IMR-90 (cell line): ENCODE data around the gene ATP12A. TPM values are rescaled to one million over a fixed set of nuclear protein-coding genes. Genes with fewer than 3 reads are reported as not detected.

Experiments
- ATAC-seq: fragments of 200-7000 bp; cut with Tn5 transposase; 2 replicates; pipeline ENCODE4 v1.9.1; 2020; ENCODE audit warnings: low read depth, mild to moderate bottlenecking, moderate library complexity
- BruUV-seq: library from RNA; stranded (reverse); fragments of 400-500 nt; replicated peaks from 2 replicates; lab custom pipeline; 2021; lab: Mats Ljungman, UMichigan
- CTCF ChIA-PET: fragments of 300-600 bp; formaldehyde crosslinking; extraction: SDS; loops from one replicate; lab custom pipeline; 2021; ENCODE audit warnings: antibody characterized with exemption; lab: Yijun Ruan, JAX
- POLR2A ChIA-PET: fragments of 300-600 bp; sonication (Branson Sonifier 250); formaldehyde crosslinking; loops from one replicate; lab custom pipeline; 2022; ENCODE audit warnings: antibody characterized with exemption; ENCODE audit not compliant: unreplicated experiment; lab: Charles Lee
- DNase-seq: peaks from one replicate; pipeline ENCODE4 v3.0.0; 2013
- H2AFZ ChIP-seq: replicated peaks from 2 replicates; pipeline ENCODE3; 2013; ENCODE audit warnings: low read length, mild to moderate bottlenecking; ENCODE audit not compliant: poor library complexity
- H2AK5ac ChIP-seq: 2 replicates; pipeline ENCODE4 v1.6.1; 2013; ENCODE audit warnings: low read depth, low read length, inconsistent platforms
- H2AK9ac ChIP-seq: replicated peaks from 2 replicates; pipeline ENCODE3; 2013; ENCODE audit warnings: mild to moderate bottlenecking, low read depth, low read length, moderate library complexity; ENCODE audit not compliant: poor library complexity
- H2BK120ac ChIP-seq: 2 replicates; pipeline ENCODE4 v1.6.1; 2013; ENCODE audit warnings: low read depth, low read length, inconsistent platforms
- H2BK15ac ChIP-seq: 3 replicates; pipeline ENCODE4 v1.6.1; 2013; ENCODE audit warnings: low read depth, low read length, inconsistent platforms
- H2BK20ac ChIP-seq: 2 replicates; pipeline ENCODE4 v1.6.1; 2013; ENCODE audit warnings: low read depth, mild to moderate bottlenecking, inconsistent platforms, low read length, moderate library complexity
- H2BK5ac ChIP-seq: 2 replicates; pipeline ENCODE4 v1.6.1; 2013; ENCODE audit warnings: mild to moderate bottlenecking, low read depth, low read length, inconsistent platforms; ENCODE audit not compliant: poor library complexity, severe bottlenecking
- H3K14ac ChIP-seq: replicated peaks from 2 replicates; pipeline ENCODE4 v1.6.1; 2013; ENCODE audit warnings: low read depth, low read length, inconsistent platforms
- H3K18ac ChIP-seq: 2 replicates; pipeline ENCODE4 v1.6.1; 2013; ENCODE audit warnings: low read depth, low read length, control low read depth
- H3K23ac ChIP-seq: 2 replicates; pipeline ENCODE4 v1.6.1; 2013; ENCODE audit warnings: low read depth, low read length, inconsistent platforms
- H3K27ac ChIP-seq: 2 replicates; pipeline ENCODE4 v1.5.1; 2013; ENCODE audit warnings: mild to moderate bottlenecking, control low read depth, low read length; ENCODE audit not compliant: insufficient read depth
- H3K27me3 ChIP-seq: 2 replicates; pipeline ENCODE4 v1.6.1; 2013; ENCODE audit warnings: low read length; ENCODE audit not compliant: control insufficient read depth, insufficient read depth
- H3K36me3 ChIP-seq: 2 replicates; pipeline ENCODE4 v1.6.1; 2013; ENCODE audit warnings: low read length, mixed read lengths; ENCODE audit not compliant: control insufficient read depth, insufficient read depth
- H3K4ac ChIP-seq: 2 replicates; pipeline ENCODE4 v1.6.1; 2013; ENCODE audit warnings: low read depth, low read length, inconsistent platforms
- H3K4me1 ChIP-seq: 2 replicates; pipeline ENCODE4 v1.6.1; 2013; ENCODE audit warnings: low read length, mixed read lengths; ENCODE audit not compliant: control insufficient read depth, insufficient read depth
- H3K4me2 ChIP-seq: 2 replicates; pipeline ENCODE4 v1.6.1; 2013; ENCODE audit warnings: low read depth, mild to moderate bottlenecking, control low read depth, low read length, moderate library complexity
- H3K4me3 ChIP-seq: 2 replicates; pipeline ENCODE4 v1.5.1; 2013; ENCODE audit warnings: low read depth, mild to moderate bottlenecking, control low read depth, low read length, moderate library complexity; ENCODE audit not compliant: insufficient read depth
- H3K56ac ChIP-seq: 2 replicates; pipeline ENCODE4 v1.6.1; 2013; ENCODE audit warnings: low read length, inconsistent platforms; ENCODE audit not compliant: insufficient read depth; ENCODE audit errors: extremely low read depth
- H3K79me1 ChIP-seq, 2 experiments: 2 replicates each; pipeline ENCODE4 v1.6.1; 2013; ENCODE audit warnings: low read length in 2 of 2, inconsistent platforms in 1 of 2, low read depth in 1 of 2
- H3K9ac ChIP-seq: 2 replicates; pipeline ENCODE4 v1.6.1; 2013; ENCODE audit warnings: low read depth, low read length, control low read depth
- H3K9me1 ChIP-seq: 2 replicates; pipeline ENCODE4 v1.6.1; 2013; ENCODE audit warnings: low read length, inconsistent platforms; ENCODE audit not compliant: insufficient read depth
- H3K9me3 ChIP-seq: 2 replicates; pipeline ENCODE4 v1.6.1; 2013; ENCODE audit warnings: low read length; ENCODE audit not compliant: control insufficient read depth, insufficient read depth
- H4K20me1 ChIP-seq: 2 replicates; pipeline ENCODE4 v1.6.1; 2013; ENCODE audit warnings: low read length, inconsistent platforms; ENCODE audit not compliant: insufficient read depth
- H4K5ac ChIP-seq: 2 replicates; pipeline ENCODE4 v1.6.1; 2013; ENCODE audit warnings: mild to moderate bottlenecking, low read depth, low read length, control low read depth
- H4K8ac ChIP-seq, 2 experiments: 2 replicates each; pipeline ENCODE4 v1.6.1; 2013; ENCODE audit warnings: low read depth in 2 of 2, low read length in 2 of 2, control low read depth in 1 of 2, inconsistent platforms in 1 of 2
- H4K91ac ChIP-seq: 2 replicates; pipeline ENCODE4 v1.6.1; 2013; ENCODE audit warnings: low read depth, low read length, inconsistent platforms; ENCODE audit not compliant: insufficient read depth
- BHLHE40 ChIP-seq: fragments of 150-350 bp; IDR thresholded peaks from 2 replicates; pipeline ENCODE4 v1.6.1; 2016; ENCODE audit warnings: mild to moderate bottlenecking, low read depth, low read length
- CEBPB ChIP-seq: IDR thresholded peaks from 2 replicates; pipeline ENCODE4 v1.6.1; 2012; ENCODE audit warnings: low read depth, low read length, improper control_type of control experiment
- CHD1 ChIP-seq: IDR thresholded peaks from 2 replicates; pipeline ENCODE4 v1.6.1; 2012; ENCODE audit warnings: low read depth, low read length, improper control_type of control experiment
- FOS ChIP-seq: fragments of 150-350 bp; IDR thresholded peaks from 2 replicates; pipeline ENCODE4 v1.6.1; 2016; ENCODE audit warnings: low read depth, low read length
- MAFK ChIP-seq: IDR thresholded peaks from 2 replicates; pipeline ENCODE4 v1.6.1; 2012; ENCODE audit warnings: low read depth, low read length, improper control_type of control experiment
- MAZ ChIP-seq: IDR thresholded peaks from 2 replicates; pipeline ENCODE4 v1.6.1; 2012; ENCODE audit warnings: low read depth, mild to moderate bottlenecking, low read length, improper control_type of control experiment, moderate library complexity, borderline replicate concordance
- MXI1 ChIP-seq: IDR thresholded peaks from 2 replicates; pipeline ENCODE4 v1.6.1; 2012; ENCODE audit warnings: low read depth, mild to moderate bottlenecking, low read length, moderate library complexity, borderline replicate concordance
- NFE2L2 ChIP-seq: fragments of 150-350 bp; IDR thresholded peaks from 2 replicates; pipeline ENCODE4 v1.6.1; 2016; ENCODE audit warnings: low read depth, mild to moderate bottlenecking, low read length
- POLR2A ChIP-seq: IDR thresholded peaks from 2 replicates; pipeline ENCODE4 v1.6.1; 2012; ENCODE audit warnings: mild to moderate bottlenecking, low read depth, low read length
- RAD21 ChIP-seq: IDR thresholded peaks from 2 replicates; pipeline ENCODE4 v1.6.1; 2012; ENCODE audit warnings: low read length, improper control_type of control experiment
- RCOR1 ChIP-seq: IDR thresholded peaks from 2 replicates; pipeline ENCODE4 v1.6.1; 2012; ENCODE audit warnings: mild to moderate bottlenecking, low read length, improper control_type of control experiment; ENCODE audit not compliant: insufficient replicate concordance
- RFX5 ChIP-seq: IDR thresholded peaks from 2 replicates; pipeline ENCODE4 v1.8.0; 2012; ENCODE audit warnings: low read depth, mild to moderate bottlenecking, low read length, moderate library complexity
- USF2 ChIP-seq: fragments of 150-350 bp; IDR thresholded peaks from 2 replicates; pipeline ENCODE4 v1.6.1; 2017; ENCODE audit warnings: mild to moderate bottlenecking, antibody characterized with exemption, low read length, low read depth
- WGBS, 2 experiments: methylation state at CpG; one replicate each; pipeline versions ENCODE4 v1.1.5 to v1.1.7; 2013; ENCODE audit warnings: missing lambda C conversion rate in 2 of 2; ENCODE audit not compliant: insufficient read length in 1 of 2; ENCODE audit errors: extremely low coverage in 2 of 2; 5-methylcytosine and 5-hydroxymethylcytosine counted together
- dilution Hi-C: fragments of 300-500 bp; cut with HindIII; formaldehyde crosslinking; loops from one replicate; pipeline ENCODE4 v1.14.3; 2018; ENCODE audit warnings: low sequenced_read_pairs; ENCODE audit not compliant: unreplicated experiment
- in situ Hi-C: fragments of 300-500 bp; cut with MboI; formaldehyde crosslinking; loops from 3 replicates; pipeline ENCODE4 v1.14.3; 2019; ENCODE audit warnings: low sequenced_read_pairs, inconsistent platforms, mixed read lengths
- intact Hi-C: fragments of 100-400 bp; cut with micrococcal nuclease; formaldehyde crosslinking; loops from 2 replicates; pipeline ENCODE4 v1.10.0; 2022
- polyA plus RNA-seq, 3 experiments: library from polyadenylated mRNA; depleted of rRNA; stranded (reverse); fragments of >200 nt; gene quantifications; 2 replicates each; pipeline ENCODE4 v1.2.3, GENCODE V29; 2012; ENCODE audit warnings: low replicate concordance in 1 of 3
- total RNA-seq: library from RNA; depleted of rRNA; stranded (reverse); fragments of >200 nt; gene quantifications from 2 replicates; pipeline ENCODE4 v1.2.3, GENCODE V29; 2012
- TF ChIP-seq, protein P1 (sequence below): conservative IDR thresholded peaks from 2 replicates; pipeline ENCODE4 v1.5.1; 2012; ENCODE audit warnings: mild to moderate bottlenecking, low read depth, low read length, improper control_type of control experiment
- TF ChIP-seq, protein P2 (sequence below): fragments of 150-350 bp; IDR thresholded peaks from 2 replicates; pipeline ENCODE4 v1.6.1; 2016; ENCODE audit warnings: low read depth, mild to moderate bottlenecking, low read length, moderate library complexity, borderline replicate concordance

Gene ATP12A
- total and polyA plus RNA-seq, 2 of the 4 experiments (the other 2 are of a cell fraction) = not detected

- no peak overlapping the region for H3K56ac ChIP-seq
- no peak overlapping the region for H3K14ac ChIP-seq
- peaks cover 37% of the 10 kb centered on the region for H3K27me3 ChIP-seq
- H2BK120ac ChIP-seq = no peak overlapping the region
- ChIA-PET POLR2A (no interaction called here), CTCF (interaction anchor here (0.5 kb wide), 1 partner anchor 366 kb away, joined by 3 read pairs; no protein-coding TSS in a partner anchor)
- no peak overlapping the region for H3K4ac ChIP-seq
- ATAC-seq (peak; percentile 17; the same call in 1 of the 2 replicates), DNase-seq (no peak)
- H2BK15ac ChIP-seq = no peak overlapping the region
- intact Hi-C loops = no loop called here
- H3K9me3 ChIP-seq = no peaks in the 10 kb centered on the region
- no peak overlapping the region for H2BK5ac ChIP-seq
- no TSS peak for BruUV-seq
- peak overlapping the region; percentile 60 for H2AFZ ChIP-seq
- 3% methylated on average over 32 of the region's 61 CpGs; no CpG with 5 or more reads in 1 of the 2 experiments for WGBS, 2 experiments
- no peak overlapping the region for H2BK20ac ChIP-seq
- dilution Hi-C loops = no loop called here
- no peak overlapping the region for H3K18ac ChIP-seq
- H3K4me2 ChIP-seq = peak overlapping the region; percentile 46; the same call in 1 of the 2 replicates
- H2AK5ac ChIP-seq = no peak overlapping the region
- H3K4me1 ChIP-seq = no peaks in the 10 kb centered on the region
- H4K8ac ChIP-seq = no peak overlapping the region
- no peak overlapping the region for H4K91ac ChIP-seq
- H4K5ac ChIP-seq = no peak overlapping the region
- no peak for TF ChIP-seq MXI1
- no peak for TF ChIP-seq POLR2A
- TF ChIP-seq, protein P1, sequence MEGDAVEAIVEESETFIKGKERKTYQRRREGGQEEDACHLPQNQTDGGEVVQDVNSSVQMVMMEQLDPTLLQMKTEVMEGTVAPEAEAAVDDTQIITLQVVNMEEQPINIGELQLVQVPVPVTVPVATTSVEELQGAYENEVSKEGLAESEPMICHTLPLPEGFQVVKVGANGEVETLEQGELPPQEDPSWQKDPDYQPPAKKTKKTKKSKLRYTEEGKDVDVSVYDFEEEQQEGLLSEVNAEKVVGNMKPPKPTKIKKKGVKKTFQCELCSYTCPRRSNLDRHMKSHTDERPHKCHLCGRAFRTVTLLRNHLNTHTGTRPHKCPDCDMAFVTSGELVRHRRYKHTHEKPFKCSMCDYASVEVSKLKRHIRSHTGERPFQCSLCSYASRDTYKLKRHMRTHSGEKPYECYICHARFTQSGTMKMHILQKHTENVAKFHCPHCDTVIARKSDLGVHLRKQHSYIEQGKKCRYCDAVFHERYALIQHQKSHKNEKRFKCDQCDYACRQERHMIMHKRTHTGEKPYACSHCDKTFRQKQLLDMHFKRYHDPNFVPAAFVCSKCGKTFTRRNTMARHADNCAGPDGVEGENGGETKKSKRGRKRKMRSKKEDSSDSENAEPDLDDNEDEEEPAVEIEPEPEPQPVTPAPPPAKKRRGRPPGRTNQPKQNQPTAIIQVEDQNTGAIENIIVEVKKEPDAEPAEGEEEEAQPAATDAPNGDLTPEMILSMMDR = no peak
- no peak for TF ChIP-seq USF2
- TF ChIP-seq NFE2L2 = no peak
- TF ChIP-seq, protein P2, sequence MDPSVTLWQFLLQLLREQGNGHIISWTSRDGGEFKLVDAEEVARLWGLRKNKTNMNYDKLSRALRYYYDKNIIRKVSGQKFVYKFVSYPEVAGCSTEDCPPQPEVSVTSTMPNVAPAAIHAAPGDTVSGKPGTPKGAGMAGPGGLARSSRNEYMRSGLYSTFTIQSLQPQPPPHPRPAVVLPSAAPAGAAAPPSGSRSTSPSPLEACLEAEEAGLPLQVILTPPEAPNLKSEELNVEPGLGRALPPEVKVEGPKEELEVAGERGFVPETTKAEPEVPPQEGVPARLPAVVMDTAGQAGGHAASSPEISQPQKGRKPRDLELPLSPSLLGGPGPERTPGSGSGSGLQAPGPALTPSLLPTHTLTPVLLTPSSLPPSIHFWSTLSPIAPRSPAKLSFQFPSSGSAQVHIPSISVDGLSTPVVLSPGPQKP = no peak
- TF ChIP-seq BHLHE40 = no peak
- TF ChIP-seq RAD21 = no peak
- no peak for TF ChIP-seq RCOR1
- TF ChIP-seq FOS = no peak
- no peak for TF ChIP-seq MAFK
- no peak for TF ChIP-seq MAZ
- no peak for TF ChIP-seq CEBPB
- no peak for TF ChIP-seq RFX5
- no peak for TF ChIP-seq CHD1
- H3K27ac ChIP-seq = no peak overlapping the region
- H4K20me1 ChIP-seq = no peaks in the 10 kb centered on the region
- no peak overlapping the region for H3K9ac ChIP-seq
- H3K36me3 ChIP-seq = no peaks in the 10 kb centered on the region
- no peak overlapping the region for H2AK9ac ChIP-seq
- no peaks in the 10 kb centered on the region for H3K79me1 ChIP-seq
- in situ Hi-C loops = no loop called here
- H3K4me3 ChIP-seq = peak overlapping the region; percentile 16; the same call in 1 of the 2 replicates
- H3K23ac ChIP-seq = no peak overlapping the region
- H3K9me1 ChIP-seq = no peaks in the 10 kb centered on the region
Observed at GRCh38 chr13:24747248-24748060, 67.2 kb downstream of the ATP12A start.
